GM12891 (cell line): ENCODE results near the gene FILIP1L.

Experiments used
- POLR2A ChIP-seq: IDR thresholded peaks from 2 replicates; pipeline ENCODE4 v1.6.1; 2011; ENCODE audit warnings: low read depth, low read length, control low read depth
- POLR2AphosphoS5 ChIP-seq: IDR thresholded peaks from 2 replicates; pipeline ENCODE4 v1.6.1; 2011; ENCODE audit warnings: low read depth, low read length, control low read depth
- TAF1 ChIP-seq: IDR thresholded peaks from 2 replicates; pipeline ENCODE4 v1.6.1; 2011; ENCODE audit warnings: low read depth, low read length, control low read depth

DNA sequence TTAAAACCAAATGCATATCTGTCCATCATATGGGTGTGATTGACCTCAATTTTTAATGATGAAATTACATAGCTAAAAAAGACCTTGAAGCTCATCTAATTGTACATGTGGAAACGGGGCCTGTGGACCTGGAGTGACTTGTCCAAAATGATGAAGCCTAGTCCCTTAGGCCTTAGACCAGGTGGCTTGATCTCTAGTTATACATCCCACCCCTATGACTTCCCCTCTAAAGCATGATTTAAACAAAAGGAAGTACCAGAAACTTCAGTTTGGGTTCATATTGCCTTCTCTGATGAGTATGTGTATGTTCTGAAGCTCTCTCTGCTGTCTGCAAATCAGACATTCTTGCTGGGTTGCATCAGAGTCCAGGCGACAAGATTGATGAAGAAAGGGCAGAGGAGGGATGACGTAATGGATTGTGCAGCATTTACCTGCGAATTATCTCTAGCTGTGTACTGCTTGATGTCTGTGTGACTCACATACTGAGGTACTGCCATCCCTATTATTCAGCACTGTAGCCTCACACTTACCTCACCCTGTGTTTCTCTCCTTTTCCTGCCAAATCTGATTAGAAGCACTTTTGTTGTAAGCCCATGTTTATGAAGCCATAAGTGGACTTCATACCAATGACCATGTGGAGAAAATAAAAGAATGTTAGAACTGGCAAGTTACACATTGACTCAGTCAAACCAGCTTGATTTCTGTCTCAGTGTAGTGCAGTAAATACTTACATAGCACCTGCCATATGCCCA is 111.5 kb downstream of the FILIP1L start:
- no peak for TF ChIP-seq POLR2A
- TF ChIP-seq TAF1 = no peak
- no peak for TF ChIP-seq POLR2AphosphoS5
